Lung (tissue), 12 donors: ENCODE measurements around the gene CSRNP3. TPM values are rescaled to one million over a fixed set of nuclear protein-coding genes. Genes with fewer than 3 reads are reported as not detected.

Experiments used
- ATAC-seq: fragments of 200-7000 bp; cut with Tn5 transposase; one replicate; pipeline ENCODE4 v1.9.1; 2020; ENCODE audit warnings: moderate number of reproducible peaks; ENCODE audit not compliant: insufficient read depth, low FRiP score
- DNase-seq, 3 donors: peaks; one replicate each; pipeline ENCODE4 v3.0.0-alpha.2; 2013 to 2017
- H3K27ac ChIP-seq, 2 donors: one replicate each; pipeline ENCODE4 v1.5.1; 2013; ENCODE audit warnings: mild to moderate bottlenecking in 2 of 2, moderate library complexity in 2 of 2, control low read depth in 1 of 2, inconsistent platforms in 1 of 2, low read depth in 1 of 2, low read length in 1 of 2
- H3K27me3 ChIP-seq, 3 donors: one replicate each; pipeline ENCODE4 v1.5.1; 2013; ENCODE audit warnings: low read length in 2 of 3; ENCODE audit not compliant: control insufficient read depth in 3 of 3, insufficient read depth in 3 of 3
- H3K36me3 ChIP-seq, 4 donors: one replicate each; pipeline ENCODE4 v1.5.1; 2013; ENCODE audit warnings: low read length in 4 of 4, mild to moderate bottlenecking in 1 of 4, moderate library complexity in 1 of 4; ENCODE audit not compliant: control insufficient read depth in 4 of 4, insufficient read depth in 4 of 4
- H3K4me1 ChIP-seq, 5 donors: one replicate each; pipeline ENCODE4 v1.5.1; 2013; ENCODE audit warnings: low read length in 5 of 5, mild to moderate bottlenecking in 2 of 5, moderate library complexity in 1 of 5; ENCODE audit not compliant: control insufficient read depth in 5 of 5, insufficient read depth in 5 of 5
- H3K4me3 ChIP-seq: one replicate; pipeline ENCODE4 v1.5.1; 2013; ENCODE audit warnings: mild to moderate bottlenecking, control low read depth, moderate library complexity
- H3K9ac ChIP-seq, 2 donors: one replicate each; pipeline ENCODE4 v1.5.1; 2013; ENCODE audit warnings: low read length in 2 of 2, control low read depth in 1 of 2; ENCODE audit not compliant: insufficient read depth in 1 of 2
- H3K9me3 ChIP-seq, 4 donors: one replicate each; pipeline ENCODE4 v1.5.1; 2013; ENCODE audit warnings: low read length in 3 of 4, mild to moderate bottlenecking in 1 of 4, moderate library complexity in 1 of 4; ENCODE audit not compliant: control insufficient read depth in 4 of 4, insufficient read depth in 3 of 4
- WGBS, 2 donors: extraction: QIAGEN DNeasy Blood & Tissue Kit; methylation state at CpG; one replicate each; pipeline ENCODE4 v1.1.7; 2013; 5-methylcytosine and 5-hydroxymethylcytosine counted together
- polyA plus RNA-seq, 2 donors: library from polyadenylated mRNA; stranded (reverse); fragments of 200-250 nt; gene quantifications; one replicate each; pipeline ENCODE4 v1.2.1, GENCODE V29; 2013
- total RNA-seq, 2 donors: library from RNA; depleted of rRNA in 1 of 2; stranded (reverse); fragments of >200 nt in 1 of 2; gene quantifications; one replicate each; pipeline ENCODE4 v1.2.1, GENCODE V29; 2014 to 2021
- TF ChIP-seq, protein P1 (sequence below): IDR thresholded peaks from 2 replicates; pipeline ENCODE4 v1.5.1; 2012; ENCODE audit warnings: mild to moderate bottlenecking; ENCODE audit errors: control extremely low read depth, extremely low read depth
- donor health status: control.
- donor health status: control.
- donor health status: Bipolar disorder and iron deficiency.
- donor health status: healthy.
- donor health status: DM: yes; HTN: yes; CAD: no.

The CSRNP3 gene
- total and polyA plus RNA-seq, 4 donors = 0.25 to 8.7 (median 1.8) TPM

DNA sequence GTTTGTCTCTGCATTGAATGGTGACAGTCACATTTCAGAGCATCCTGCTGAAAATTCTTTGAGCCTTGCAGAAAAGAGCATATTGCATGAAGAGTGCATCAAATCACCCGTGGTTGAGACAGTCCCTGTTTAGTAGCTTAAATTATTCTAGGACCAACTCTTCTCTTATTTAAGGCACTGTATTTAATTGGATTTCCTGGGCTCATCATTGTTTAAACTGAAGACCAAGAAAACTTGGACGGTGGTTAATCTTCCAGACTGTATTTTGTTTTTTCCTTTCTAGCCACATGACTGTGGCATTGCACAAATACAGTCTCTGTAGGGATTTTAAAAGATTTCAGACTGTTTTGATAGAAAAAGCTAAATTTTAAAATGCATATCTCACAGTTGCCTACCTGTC, 210.1 kb downstream of the CSRNP3 start:
- no peak for ATAC-seq
- peaks cover 0 to 11% (median 0%) of the 10 kb centered on the region in 5 donors for H3K4me1 ChIP-seq
- no peak overlapping the region for H3K27ac ChIP-seq
- no peaks in the 10 kb centered on the region for H3K9me3 ChIP-seq
- no peaks in the 10 kb centered on the region for H3K27me3 ChIP-seq
- no peak for DNase-seq
- H3K4me3 ChIP-seq = no peak overlapping the region
- H3K9ac ChIP-seq = no peak overlapping the region
- TF ChIP-seq, protein P1, sequence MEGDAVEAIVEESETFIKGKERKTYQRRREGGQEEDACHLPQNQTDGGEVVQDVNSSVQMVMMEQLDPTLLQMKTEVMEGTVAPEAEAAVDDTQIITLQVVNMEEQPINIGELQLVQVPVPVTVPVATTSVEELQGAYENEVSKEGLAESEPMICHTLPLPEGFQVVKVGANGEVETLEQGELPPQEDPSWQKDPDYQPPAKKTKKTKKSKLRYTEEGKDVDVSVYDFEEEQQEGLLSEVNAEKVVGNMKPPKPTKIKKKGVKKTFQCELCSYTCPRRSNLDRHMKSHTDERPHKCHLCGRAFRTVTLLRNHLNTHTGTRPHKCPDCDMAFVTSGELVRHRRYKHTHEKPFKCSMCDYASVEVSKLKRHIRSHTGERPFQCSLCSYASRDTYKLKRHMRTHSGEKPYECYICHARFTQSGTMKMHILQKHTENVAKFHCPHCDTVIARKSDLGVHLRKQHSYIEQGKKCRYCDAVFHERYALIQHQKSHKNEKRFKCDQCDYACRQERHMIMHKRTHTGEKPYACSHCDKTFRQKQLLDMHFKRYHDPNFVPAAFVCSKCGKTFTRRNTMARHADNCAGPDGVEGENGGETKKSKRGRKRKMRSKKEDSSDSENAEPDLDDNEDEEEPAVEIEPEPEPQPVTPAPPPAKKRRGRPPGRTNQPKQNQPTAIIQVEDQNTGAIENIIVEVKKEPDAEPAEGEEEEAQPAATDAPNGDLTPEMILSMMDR = no peak
- peaks cover 0 to 12% (median 5%) of the 10 kb centered on the region in 4 donors for H3K36me3 ChIP-seq
- WGBS, 2 donors = 83 to 85% methylated on average over 2 of the region's 2 CpGs

DNA sequence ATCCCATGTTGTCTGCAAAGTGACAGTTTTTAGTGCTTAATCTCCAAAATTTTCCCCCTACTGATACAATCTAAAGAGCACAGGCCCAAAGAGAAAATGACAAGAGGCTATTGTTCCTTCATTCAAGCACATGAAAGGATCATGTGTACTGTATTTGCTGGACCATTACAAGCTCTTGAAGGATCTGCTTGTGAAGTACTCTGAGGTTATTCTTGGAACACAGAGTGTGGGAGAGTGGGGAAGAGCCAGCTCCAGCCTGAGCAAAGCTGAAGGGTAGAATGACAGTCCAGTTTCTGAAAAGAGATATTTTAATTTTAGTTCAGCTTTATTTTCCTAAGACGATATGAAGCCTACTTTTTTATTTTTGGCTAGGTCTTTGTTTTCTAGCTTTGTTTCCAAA, 212.3 kb downstream of the CSRNP3 start:
- ATAC-seq (peak; percentile 43), DNase-seq (peak in 2 of 3 donors; percentile 12 to 44)
- Histone ChIP-seq H3K36me3 (peaks cover 0 to 8% (median 5%) of the 10 kb centered on the region in 4 donors), H3K27ac (peak overlapping the region in 1 of 2 donors; percentile 33), H3K4me1 (peaks cover 0 to 11% (median 0%) of the 10 kb centered on the region in 5 donors), H3K9me3 (no peaks in the 10 kb centered on the region), H3K9ac (no peak overlapping the region), H3K27me3 (no peaks in the 10 kb centered on the region), H3K4me3 (no peak overlapping the region)
- TF ChIP-seq, protein P1 = no peak
- 59 to 83% methylated on average over 1 of the region's 1 CpG for WGBS, 2 donors

DNA sequence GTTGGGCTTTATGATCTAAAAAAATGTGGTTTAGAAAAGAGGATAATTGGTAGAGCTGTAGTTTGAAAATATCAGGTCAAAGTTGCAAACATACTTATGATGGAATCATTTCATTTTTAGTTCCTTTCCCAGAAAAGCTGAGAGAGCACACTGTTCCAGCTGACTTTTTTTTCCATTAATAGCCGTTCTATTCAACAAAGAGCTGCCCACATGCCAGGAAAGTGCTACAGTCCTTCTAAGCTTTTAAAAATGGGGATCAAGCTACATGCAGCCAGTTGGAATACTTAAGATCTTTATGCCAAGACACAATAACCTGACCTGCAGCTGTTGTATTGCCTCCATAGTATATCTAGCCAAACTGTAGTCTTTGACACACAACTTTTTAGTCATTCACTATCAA, 213.0 kb downstream of the CSRNP3 start:
- DNase-seq = peak in 2 of 3 donors; percentile 31 to 47
- WGBS, 2 donors = 53 to 71% methylated on average over 1 of the region's 1 CpG
- H3K9me3 ChIP-seq = no peaks in the 10 kb centered on the region
- peaks cover 0 to 7% (median 4%) of the 10 kb centered on the region in 4 donors for H3K36me3 ChIP-seq
- no peak overlapping the region for H3K9ac ChIP-seq
- ATAC-seq = no peak
- no peak overlapping the region for H3K4me3 ChIP-seq
- TF ChIP-seq, protein P1 = no peak
- no peak overlapping the region for H3K27ac ChIP-seq
- no peaks in the 10 kb centered on the region for H3K27me3 ChIP-seq
- H3K4me1 ChIP-seq = peaks cover 0 to 11% (median 0%) of the 10 kb centered on the region in 5 donors

DNA sequence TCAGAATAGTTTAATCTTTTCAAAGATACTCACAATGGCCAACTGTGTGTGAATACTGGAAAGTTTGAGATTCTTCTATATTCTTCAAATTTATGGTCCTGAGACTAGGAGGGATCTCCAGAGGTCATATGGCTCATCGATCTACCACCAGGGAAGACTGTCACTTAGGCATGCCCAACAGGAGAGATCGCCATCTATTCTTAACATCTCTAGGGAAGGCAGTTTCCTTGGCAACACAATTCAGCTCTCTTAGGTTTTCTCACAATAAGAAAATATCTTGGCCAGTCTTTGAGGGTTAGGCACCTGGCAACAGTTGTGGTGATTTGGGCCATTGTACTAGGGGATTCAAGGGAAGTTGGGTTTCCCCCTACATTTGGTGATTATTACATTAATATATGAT, 217.3 kb downstream of the CSRNP3 start:
- ATAC-seq (no peak), DNase-seq (no peak)
- Histone ChIP-seq H3K27me3 (no peaks in the 10 kb centered on the region), H3K9me3 (no peaks in the 10 kb centered on the region), H3K4me3 (no peak overlapping the region), H3K9ac (no peak overlapping the region), H3K4me1 (peaks cover 0 to 9% (median 0%) of the 10 kb centered on the region in 5 donors), H3K27ac (no peak overlapping the region), H3K36me3 (peaks cover 0 to 2% (median 0%) of the 10 kb centered on the region in 4 donors)
- WGBS, 2 donors = 89 to 92% methylated on average over 2 of the region's 2 CpGs
- TF ChIP-seq, protein P1 = no peak
